ENCODE measurements around the gene CASZ1.

CASZ1 gene

GRCh38 chr1:10802944-10803715 lies 6.7 kb upstream of the CASZ1 start:
- no peak for DNase-seq (ENCODE audit: low spot score)
- no peak for TF ChIP-seq CTCF (IDR thresholded peaks at IDR 0.05; ENCODE audit: extremely low read depth, missing control alignments)

GRCh38 chr1:10800778-10801177 lies 4.3 kb upstream of the CASZ1 start:
- TF ChIP-seq CTCF (IDR thresholded peaks at IDR 0.05; ENCODE audit: extremely low read depth, missing control alignments), result no peak
- no peak for DNase-seq (ENCODE audit: low spot score)

DNA sequence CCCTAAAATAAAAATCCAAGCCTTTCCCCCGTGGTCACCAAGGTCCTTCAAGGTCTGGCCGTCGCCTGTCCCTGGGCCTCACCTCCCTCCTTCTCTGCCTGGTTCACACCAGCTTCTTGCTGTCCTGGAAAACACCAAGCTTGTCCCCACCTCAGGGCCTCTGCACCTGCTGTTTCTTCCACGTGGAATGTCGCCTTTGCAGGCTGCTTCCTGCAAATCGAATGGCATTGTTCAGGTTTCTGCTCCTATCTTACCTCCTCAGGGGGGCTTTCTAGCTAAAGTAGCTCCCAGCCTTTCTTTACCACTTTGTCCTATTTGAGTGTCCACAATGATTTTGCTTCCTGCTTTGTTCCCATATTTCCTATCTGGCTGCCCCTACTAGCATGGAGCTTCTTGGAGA lies 3.3 kb upstream of the CASZ1 start:
- TF ChIP-seq CTCF (IDR thresholded peaks at IDR 0.05; ENCODE audit: extremely low read depth, missing control alignments), result no peak
- DNase-seq (ENCODE audit: low spot score), result no peak

- TF ChIP-seq CTCF (IDR thresholded peaks at IDR 0.05; ENCODE audit: extremely low read depth, missing control alignments), result no peak
- DNase-seq (ENCODE audit: low spot score), result peak; percentile 54
Measured at GRCh38 chr1:10795276-10796021, 997 bp downstream of the CASZ1 start.

DNA sequence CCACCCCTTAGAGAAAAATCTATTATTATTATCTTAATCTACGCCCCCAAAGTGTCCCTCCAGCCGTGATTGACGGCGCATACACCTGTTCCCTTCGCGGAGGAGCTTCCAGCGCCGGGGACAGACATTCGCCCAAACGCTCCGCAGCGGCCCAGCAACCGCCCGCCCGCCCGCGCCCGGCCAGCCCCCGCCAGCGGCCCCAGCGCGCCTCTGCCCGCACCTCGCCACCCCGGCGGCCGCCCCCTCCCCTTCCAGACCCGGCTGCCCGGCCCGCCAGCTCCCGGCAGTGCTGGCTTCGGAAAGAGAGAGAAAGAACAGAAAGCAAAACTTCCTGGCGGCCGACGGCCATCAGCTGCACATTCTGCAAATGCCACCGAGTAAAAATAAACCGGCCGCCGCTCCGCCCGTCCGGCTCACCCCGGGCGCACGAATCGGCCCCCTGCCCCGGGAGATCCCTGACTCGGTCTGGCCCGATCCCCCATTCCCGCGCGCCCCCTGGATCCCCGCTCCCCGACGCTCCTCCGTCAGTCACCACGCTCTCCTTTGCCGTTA lies 1.6 kb downstream of the CASZ1 start:
- TF ChIP-seq CTCF (IDR thresholded peaks at IDR 0.05; ENCODE audit: extremely low read depth, missing control alignments), result no peak
- DNase-seq (ENCODE audit: low spot score), result peak; percentile 61

DNA sequence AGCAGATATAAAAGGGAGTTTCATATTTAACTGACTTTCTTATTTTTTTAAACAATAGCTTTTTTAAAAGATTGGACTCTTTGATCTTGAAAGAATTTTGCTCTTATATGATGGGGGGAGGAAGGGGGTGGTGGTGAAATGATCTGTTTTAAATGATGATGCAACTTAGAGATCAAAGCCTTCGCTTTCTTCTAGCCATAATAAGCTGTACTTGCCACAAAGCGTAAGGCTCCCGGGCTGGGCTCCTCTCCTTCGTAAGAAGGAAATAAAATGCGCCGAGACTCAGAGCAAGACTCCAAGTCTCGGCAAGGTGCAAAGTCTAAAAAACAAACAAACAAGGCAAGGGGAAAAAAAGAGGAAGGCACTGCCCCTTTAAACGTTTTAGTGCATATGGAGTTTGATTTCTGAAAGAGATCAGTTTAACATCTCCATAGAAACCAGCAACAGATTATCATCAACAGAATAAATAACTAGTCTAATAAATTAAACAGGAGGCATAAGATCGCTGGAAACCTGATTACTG lies 3.3 kb downstream of the CASZ1 start:
- DNase-seq (ENCODE audit: low spot score), result no peak
- no peak for TF ChIP-seq CTCF (IDR thresholded peaks at IDR 0.05; ENCODE audit: extremely low read depth, missing control alignments)
